CD4-positive, alpha-beta T cell treated with Interleukin-6 at 100 ng/mL for 8 hours (primary cell): Measurements from ENCODE around the gene SLC49A3.

Experiments
- DNase-seq: peaks from one replicate; pipeline ENCODE4 v3.0.0-alpha.2; 2020; ENCODE audit warnings: mixed read lengths, low spot score

SLC49A3 gene

DNA sequence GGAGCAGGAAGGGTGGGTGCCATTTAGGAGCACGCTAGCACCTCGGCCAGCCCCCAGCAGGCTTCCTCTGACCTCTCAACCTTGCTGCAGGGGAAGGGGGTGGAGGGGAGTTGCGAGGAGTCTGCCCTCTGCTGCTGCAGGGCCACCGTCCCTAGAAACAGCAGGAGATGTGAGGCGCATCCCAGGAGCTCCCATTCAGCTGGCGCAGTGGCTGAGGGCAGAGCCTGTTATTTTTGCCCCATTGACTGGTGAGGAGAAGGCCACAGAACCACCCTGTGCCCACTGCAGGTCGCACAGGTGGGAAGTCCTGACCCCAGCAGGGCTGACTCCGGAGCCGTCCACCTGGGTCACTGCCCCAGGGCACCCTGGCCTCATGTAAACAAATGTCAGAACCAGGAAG is 55.5 kb downstream of the SLC49A3 start:
- DNase-seq = no peak

DNA sequence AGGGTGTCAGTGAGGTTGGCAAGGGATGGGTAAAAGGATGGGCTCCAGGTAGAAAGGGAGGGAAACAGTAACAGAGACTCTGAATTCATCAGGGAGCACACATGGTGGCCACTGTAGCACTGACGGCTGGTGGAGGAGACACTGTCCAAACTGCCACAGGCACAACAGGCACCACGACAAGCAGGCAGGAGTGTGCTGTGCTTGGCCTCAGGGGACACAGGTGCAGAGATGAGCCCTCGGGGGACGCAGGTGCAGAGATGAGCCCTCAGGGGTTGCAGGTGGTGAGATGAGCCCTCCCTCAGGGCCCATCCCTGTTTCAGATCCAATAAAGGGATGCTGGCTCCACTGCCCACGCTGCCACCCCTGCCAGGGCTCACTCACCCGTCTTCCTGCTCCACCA is 56.0 kb downstream of the SLC49A3 start:
- no peak for DNase-seq

DNA sequence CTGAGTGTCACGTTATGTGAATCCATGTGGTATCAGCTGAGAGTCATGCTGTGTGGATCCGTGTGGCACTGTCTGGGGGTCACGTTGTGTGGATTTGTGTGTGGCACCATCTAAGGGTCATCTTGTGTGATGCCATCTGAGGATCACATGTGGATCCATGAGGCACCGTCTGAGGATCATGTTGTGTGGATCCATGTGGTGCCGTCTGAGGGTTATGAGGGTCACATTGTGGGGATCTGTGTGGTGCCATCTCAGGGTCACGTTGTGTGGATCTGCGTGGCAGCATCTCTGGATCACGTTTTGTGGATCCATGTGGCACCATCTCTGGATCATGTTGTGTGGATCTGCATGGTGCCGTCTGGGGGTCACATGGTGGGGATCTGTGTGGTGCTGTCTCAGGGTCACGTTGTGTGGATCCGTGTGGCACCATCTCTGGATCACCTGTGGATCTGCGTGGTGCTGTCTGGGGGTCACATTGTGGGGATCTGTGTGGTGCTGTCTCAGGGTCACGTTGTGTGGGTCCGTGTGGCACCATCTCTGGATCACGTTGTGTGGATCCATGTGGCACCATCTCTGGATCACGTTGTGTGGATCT is 56.7 kb downstream of the SLC49A3 start:
- no peak for DNase-seq
